H1 (cell line): ENCODE measurements around the gene DDT.

ENCODE experiments used
- CBX5 ChIP-seq: fragments of 300-800, 300-1000 bp; sonication (generic); IDR thresholded peaks from 2 replicates; pipeline ENCODE4 v1.7.1; 2016; ENCODE audit warnings: antibody characterized with exemption, low read length, low read depth
- CBX8 ChIP-seq: fragments of 300-800, 300-1000 bp; sonication (generic); IDR thresholded peaks from 2 replicates; pipeline ENCODE4 v1.7.1; 2016; ENCODE audit warnings: low read depth, low read length, borderline replicate concordance
- CEBPB ChIP-seq: IDR thresholded peaks from 2 replicates; pipeline ENCODE4 v1.6.1; 2012; ENCODE audit warnings: low read depth, low read length
- CTCF ChIP-seq, 3 experiments: IDR thresholded peaks; 1 replicate in 2 of 3; 2 replicates in 1 of 3; pipeline versions ENCODE4 v1.5.1 to v1.6.1; 2011; ENCODE audit warnings: low read length in 3 of 3, mild to moderate bottlenecking in 3 of 3, inconsistent platforms in 2 of 3, low read depth in 1 of 3, moderate library complexity in 1 of 3; ENCODE audit not compliant: insufficient read depth in 1 of 3; ENCODE audit errors: control extremely low read depth in 1 of 3
- EZH2 ChIP-seq: fragments of 200-600 bp; sonication (generic); IDR thresholded peaks from 2 replicates; pipeline ENCODE4 v1.7.1; 2012; ENCODE audit warnings: low read depth, mild to moderate bottlenecking, moderate library complexity, low read length, inconsistent platforms; ENCODE audit not compliant: severe bottlenecking
- GABPA ChIP-seq: IDR thresholded peaks from 2 replicates; pipeline ENCODE4 v1.6.1; 2011; ENCODE audit warnings: mild to moderate bottlenecking, low read length, moderate library complexity, borderline replicate concordance; ENCODE audit not compliant: insufficient read depth
- GTF2F1 ChIP-seq: IDR thresholded peaks from 2 replicates; pipeline ENCODE4 v1.6.1; 2012; ENCODE audit warnings: low read depth, low read length, improper control_type of control experiment, borderline replicate concordance
- POLR2A ChIP-seq, 2 experiments: IDR thresholded peaks; 1 replicate in 1 of 2; 2 replicates in 1 of 2; pipeline ENCODE4 v1.6.1; 2011; ENCODE audit warnings: low read depth in 2 of 2, low read length in 2 of 2, mild to moderate bottlenecking in 2 of 2; ENCODE audit errors: control extremely low read depth in 1 of 2
- SIX5 ChIP-seq: IDR thresholded peaks from 2 replicates; pipeline ENCODE4 v1.6.1; 2011; ENCODE audit warnings: mild to moderate bottlenecking, low read depth, low read length
- SP1 ChIP-seq: IDR thresholded peaks from 2 replicates; pipeline ENCODE4 v1.6.1; 2011; ENCODE audit warnings: low read depth, low read length
- SP2 ChIP-seq: IDR thresholded peaks from 2 replicates; pipeline ENCODE4 v1.6.1; 2012; ENCODE audit warnings: mild to moderate bottlenecking, low read length, inconsistent platforms
- TAF1 ChIP-seq: IDR thresholded peaks from 2 replicates; pipeline ENCODE4 v1.6.1; 2011; ENCODE audit warnings: mild to moderate bottlenecking, low read depth, low read length
- ZNF274 ChIP-seq: IDR thresholded peaks from 2 replicates; pipeline ENCODE4 v1.7.0; 2012; ENCODE audit warnings: low read length, borderline replicate concordance; ENCODE audit errors: extremely low read depth
- TF ChIP-seq, protein P1 (sequence below): IDR thresholded peaks from 2 replicates; pipeline ENCODE4 v1.6.1; 2011; ENCODE audit warnings: low read depth, mild to moderate bottlenecking, low read length; ENCODE audit not compliant: insufficient read depth

- TF ChIP-seq, protein P1, sequence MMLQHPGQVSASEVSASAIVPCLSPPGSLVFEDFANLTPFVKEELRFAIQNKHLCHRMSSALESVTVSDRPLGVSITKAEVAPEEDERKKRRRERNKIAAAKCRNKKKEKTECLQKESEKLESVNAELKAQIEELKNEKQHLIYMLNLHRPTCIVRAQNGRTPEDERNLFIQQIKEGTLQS: no peak
- TF ChIP-seq SP2 (no peak), CEBPB (no peak), CTCF (IDR thresholded peaks at IDR 0.05; ENCODE audit: control extremely low read depth in 1 of 3, insufficient read depth in 1 of 3, low read depth in 1 of 3, low read length in 3 of 3) (no peak), CBX5 (no peak), POLR2A (IDR thresholded peaks at IDR 0.05; ENCODE audit: control extremely low read depth in 1 of 2, low read depth in 2 of 2, low read length in 2 of 2) (no peak), GABPA (no peak), EZH2 (no peak), GTF2F1 (no peak), TAF1 (no peak), ZNF274 (no peak), CBX8 (no peak), SP1 (no peak), SIX5 (no peak)
These were observed 5.2 kb downstream of the DDT start for GRCh38 chr22:23969071-23969470.
